HG02938 (cell line): ENCODE data around the gene PHKA2.
"Not testable (repeated sequence)": the region's sequence is repeated elsewhere in the genome, so short reads cannot be mapped to it uniquely, and the experiment has no call there.

ENCODE experiments used
- ATAC-seq: cut with Tn5 transposase; IDR thresholded peaks from one replicate; pipeline ENCODE4 v1.9.1; 2021; ENCODE audit warnings: mild to moderate bottlenecking, moderate library complexity; ENCODE audit not compliant: unreplicated experiment

The PHKA2 gene, protein sequence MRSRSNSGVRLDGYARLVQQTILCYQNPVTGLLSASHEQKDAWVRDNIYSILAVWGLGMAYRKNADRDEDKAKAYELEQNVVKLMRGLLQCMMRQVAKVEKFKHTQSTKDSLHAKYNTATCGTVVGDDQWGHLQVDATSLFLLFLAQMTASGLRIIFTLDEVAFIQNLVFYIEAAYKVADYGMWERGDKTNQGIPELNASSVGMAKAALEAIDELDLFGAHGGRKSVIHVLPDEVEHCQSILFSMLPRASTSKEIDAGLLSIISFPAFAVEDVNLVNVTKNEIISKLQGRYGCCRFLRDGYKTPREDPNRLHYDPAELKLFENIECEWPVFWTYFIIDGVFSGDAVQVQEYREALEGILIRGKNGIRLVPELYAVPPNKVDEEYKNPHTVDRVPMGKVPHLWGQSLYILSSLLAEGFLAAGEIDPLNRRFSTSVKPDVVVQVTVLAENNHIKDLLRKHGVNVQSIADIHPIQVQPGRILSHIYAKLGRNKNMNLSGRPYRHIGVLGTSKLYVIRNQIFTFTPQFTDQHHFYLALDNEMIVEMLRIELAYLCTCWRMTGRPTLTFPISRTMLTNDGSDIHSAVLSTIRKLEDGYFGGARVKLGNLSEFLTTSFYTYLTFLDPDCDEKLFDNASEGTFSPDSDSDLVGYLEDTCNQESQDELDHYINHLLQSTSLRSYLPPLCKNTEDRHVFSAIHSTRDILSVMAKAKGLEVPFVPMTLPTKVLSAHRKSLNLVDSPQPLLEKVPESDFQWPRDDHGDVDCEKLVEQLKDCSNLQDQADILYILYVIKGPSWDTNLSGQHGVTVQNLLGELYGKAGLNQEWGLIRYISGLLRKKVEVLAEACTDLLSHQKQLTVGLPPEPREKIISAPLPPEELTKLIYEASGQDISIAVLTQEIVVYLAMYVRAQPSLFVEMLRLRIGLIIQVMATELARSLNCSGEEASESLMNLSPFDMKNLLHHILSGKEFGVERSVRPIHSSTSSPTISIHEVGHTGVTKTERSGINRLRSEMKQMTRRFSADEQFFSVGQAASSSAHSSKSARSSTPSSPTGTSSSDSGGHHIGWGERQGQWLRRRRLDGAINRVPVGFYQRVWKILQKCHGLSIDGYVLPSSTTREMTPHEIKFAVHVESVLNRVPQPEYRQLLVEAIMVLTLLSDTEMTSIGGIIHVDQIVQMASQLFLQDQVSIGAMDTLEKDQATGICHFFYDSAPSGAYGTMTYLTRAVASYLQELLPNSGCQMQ

DNA sequence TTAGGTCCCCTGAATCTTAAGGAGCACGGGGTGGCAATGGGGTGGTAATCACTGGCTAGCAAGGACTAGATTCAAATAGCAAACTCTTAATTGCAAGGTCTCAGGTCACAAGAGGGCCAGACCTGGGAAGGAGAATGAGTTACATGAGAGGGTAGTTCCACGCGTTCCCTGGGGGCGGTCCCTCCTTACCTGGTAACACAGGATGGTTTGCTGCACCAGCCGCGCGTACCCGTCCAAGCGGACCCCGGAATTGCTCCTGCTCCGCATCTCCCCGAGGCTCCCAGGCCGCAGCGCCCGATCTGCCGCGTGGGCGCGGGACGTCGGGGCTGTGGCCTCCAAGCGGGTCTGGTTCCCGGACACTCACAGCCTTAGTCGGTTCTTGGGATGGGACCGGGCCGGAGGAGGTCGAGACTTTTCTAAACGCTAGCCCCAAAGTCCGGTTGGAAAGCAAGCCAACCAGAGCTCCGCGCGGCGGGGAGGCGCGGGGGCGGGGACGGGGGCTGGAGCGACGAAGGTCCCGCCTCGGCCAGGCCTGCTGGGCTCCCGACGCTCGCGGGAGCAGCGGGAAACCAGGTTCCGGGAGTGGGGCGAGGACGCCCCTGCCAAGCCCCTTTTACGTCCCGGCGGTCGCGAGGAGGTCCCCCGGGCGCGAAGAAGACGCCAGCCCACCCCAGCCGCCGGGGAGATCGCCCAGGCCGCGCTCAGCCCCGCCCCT, at the start of gene PHKA2:
TSS of gene PHKA2 (minus strand) at position 449 of the 715 bp plus-strand sequence. CDS start at position 267, 182 bp downstream.
- ATAC-seq, result peak; percentile 39

GRCh38 chrX:19030805-19031204, 46.9 kb upstream of the PHKA2 start:
- no peak for ATAC-seq

DNA sequence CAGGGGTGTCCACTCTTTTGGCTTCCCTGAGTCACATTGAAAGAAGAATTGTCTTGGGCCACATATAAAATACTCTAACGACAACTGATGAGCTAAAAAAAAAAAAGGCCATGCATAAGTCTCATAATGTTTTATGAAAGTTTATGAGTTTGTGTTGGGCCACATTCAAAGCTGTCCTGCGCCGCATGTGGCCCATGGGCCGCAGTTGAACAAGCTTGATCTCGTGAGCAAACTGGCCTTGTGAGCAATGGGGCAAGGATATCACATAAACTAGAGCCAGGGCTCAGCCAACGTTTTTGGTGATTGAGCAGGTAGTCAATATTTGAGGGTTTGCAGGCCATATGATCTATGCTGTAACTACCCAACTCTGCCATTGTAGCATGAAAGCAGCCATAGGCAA, 44.6 kb upstream of the PHKA2 start:
- ATAC-seq, result no peak

DNA sequence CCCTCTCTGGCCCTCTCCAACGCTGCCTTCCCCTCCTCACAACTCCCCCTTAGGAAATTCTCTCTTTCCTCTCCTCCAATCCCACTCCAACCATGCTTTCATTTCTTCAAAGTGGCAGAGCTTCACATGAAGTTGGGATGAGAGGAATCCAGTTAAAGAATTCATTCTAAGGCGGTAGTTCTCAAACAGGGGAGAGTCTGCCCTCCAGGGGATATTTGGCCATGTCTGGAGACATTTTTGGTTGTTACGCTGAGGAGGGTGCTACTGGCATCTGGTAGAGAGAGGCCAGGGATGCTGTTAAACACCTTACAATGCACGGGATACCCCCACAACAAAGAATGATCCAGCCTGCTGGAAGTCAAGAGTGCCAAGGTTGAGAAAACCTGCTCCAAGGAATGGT, 40.5 kb upstream of the PHKA2 start:
- no peak for ATAC-seq

DNA sequence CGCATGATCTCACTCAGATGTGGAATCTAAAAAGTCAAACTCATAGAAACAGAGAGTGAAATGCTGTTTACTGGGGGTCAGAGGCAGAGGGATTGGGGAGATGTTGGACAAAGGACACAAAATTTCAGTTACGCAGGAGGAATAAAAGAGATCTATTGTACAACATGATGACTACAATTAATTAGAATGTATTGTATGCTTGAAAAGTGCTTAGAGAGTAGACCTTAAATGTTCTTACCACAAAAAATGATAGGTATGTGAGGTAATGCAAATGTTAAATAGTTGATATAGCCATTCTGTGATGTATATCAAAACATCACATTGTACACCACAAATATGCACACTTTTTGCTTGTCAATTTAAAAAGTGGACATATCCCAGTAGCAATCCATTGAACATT, 36.1 kb upstream of the PHKA2 start:
- no peak for ATAC-seq

DNA sequence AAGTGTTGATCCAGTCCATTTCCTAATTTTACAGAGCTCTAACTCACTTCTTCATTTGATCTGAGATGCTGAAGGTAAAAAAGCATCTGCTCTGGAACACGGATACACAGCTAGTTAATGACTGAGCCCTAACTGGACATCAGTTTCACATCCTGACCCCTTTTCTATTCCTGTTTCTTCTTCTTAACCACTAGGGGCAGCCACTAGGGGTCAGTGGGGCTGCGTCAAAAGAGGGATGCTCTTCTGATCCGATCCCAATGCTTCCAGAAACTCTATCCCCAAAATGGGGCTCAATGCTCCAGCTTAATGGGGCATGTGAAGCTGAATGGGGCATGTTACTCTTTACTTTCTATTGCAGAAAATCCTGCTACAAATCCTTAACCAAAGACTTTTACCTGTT, 33.4 kb upstream of the PHKA2 start:
- ATAC-seq, result no peak

DNA sequence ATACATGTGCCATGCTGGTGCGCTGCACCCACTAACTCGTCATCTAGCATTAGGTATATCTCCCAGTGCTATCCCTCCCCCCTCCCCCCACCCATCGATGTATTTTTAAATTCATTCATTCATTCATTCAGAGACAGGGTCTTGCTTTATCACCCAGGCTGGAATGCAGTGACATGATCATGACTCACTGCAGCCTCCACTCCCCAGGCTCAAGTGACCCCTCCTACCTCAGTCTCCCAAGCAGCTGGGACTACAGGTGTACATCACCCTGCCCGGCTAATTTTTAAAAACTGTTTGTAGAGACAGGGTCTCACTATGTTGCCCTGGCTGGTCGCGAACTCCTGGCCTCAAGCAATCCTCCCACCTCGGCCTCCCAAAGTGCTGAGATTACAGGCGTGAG, 32.7 kb upstream of the PHKA2 start:
- ATAC-seq, result not testable (repeated sequence)

GRCh38 chrX:19007868-19008267, 24.0 kb upstream of the PHKA2 start:
- no peak for ATAC-seq

- ATAC-seq, result no peak
Measured at GRCh38 chrX:19007011-19007410, 23.1 kb upstream of the PHKA2 start.

- no peak for ATAC-seq
Measured at GRCh38 chrX:19005909-19006308, 22.0 kb upstream of the PHKA2 start.

- ATAC-seq, result no peak
Measured at GRCh38 chrX:19003756-19004155, 19.8 kb upstream of the PHKA2 start.

DNA sequence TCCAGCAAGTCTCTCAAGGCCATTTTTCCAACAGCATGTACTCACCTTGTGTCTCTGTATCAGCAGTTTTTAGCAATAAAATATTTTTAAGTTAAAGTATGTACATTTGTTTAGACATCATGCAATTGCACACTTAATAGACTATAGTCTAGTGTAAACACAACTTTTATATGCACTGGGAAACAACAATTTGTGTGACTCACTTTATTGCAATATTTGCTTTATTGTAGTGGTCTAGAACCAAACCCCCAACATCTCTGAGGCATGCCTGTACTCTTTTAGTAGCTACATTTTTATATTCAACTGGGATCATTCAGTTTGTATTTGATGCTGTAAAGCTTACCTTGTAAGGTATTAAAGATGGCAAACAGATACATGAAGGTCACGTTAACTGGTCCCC, 14.7 kb upstream of the PHKA2 start:
- ATAC-seq, result no peak

DNA sequence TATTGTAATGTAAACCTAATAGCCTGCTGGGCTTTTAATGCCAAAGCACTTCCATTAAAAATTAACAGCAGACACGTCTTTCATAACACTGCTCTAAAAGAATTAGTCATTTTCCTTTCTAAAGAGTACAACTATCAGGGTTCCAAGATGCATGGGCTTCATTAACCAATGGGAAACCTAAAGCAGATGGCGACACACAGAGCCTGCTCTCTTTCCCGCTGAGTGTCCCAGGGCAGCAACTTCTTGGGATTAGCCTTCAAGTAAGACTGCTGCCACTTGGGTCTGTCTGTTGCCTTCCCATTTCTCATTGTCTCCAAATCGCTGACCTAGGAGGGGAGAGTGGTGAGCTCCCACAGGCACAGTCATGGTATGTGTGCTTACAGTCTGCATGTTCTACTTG, 14.0 kb upstream of the PHKA2 start:
- ATAC-seq, result no peak

- no peak for ATAC-seq
Measured at GRCh38 chrX:18996536-18996935, 12.6 kb upstream of the PHKA2 start.

- no peak for ATAC-seq
Measured at GRCh38 chrX:18995221-18995620, 11.3 kb upstream of the PHKA2 start.

DNA sequence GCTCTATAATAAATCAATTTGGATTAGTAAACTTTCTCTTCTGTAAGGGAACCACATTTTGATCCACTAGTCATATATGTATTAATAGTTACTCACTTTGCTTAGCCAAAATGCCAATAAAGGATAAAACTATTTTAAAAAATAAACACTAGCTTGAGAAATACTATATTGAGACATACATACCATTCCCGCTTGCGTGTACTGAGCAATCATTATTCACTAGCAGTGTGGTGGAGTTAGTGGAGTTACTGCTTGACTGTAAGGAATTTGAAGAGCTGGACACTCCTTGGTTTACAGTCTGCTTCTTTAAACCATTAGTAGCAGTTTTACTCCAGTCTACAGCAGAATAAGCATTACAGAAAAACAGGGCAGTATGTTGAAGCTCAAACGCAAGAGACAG, 10.8 kb upstream of the PHKA2 start:
- no peak for ATAC-seq

DNA sequence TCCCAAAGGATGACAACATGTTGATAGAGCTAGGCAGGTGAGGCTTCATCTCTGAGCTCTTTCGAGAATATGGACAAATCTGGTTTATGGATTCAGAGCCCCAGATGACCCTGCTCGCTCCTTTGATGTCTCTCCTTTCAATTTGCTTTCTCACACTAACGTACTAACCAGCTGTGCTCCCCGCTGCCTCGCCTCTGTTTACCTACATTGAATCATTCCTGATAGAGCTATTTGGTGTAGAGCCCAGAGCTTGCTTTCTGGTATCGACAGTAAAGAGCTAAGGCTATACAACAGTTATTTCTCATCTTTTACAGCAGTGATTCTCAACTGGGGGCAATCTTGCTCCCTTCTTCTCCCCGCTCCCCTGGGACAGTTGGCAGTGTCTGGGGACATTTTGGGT, 8.9 kb upstream of the PHKA2 start:
- no peak for ATAC-seq

- ATAC-seq, result peak; percentile 7
Measured at GRCh38 chrX:18985186-18985435, 1.2 kb upstream of the PHKA2 start.

- ATAC-seq, result peak; percentile 83
Measured at GRCh38 chrX:18984381-18985185, 669 bp upstream of the PHKA2 start.

DNA sequence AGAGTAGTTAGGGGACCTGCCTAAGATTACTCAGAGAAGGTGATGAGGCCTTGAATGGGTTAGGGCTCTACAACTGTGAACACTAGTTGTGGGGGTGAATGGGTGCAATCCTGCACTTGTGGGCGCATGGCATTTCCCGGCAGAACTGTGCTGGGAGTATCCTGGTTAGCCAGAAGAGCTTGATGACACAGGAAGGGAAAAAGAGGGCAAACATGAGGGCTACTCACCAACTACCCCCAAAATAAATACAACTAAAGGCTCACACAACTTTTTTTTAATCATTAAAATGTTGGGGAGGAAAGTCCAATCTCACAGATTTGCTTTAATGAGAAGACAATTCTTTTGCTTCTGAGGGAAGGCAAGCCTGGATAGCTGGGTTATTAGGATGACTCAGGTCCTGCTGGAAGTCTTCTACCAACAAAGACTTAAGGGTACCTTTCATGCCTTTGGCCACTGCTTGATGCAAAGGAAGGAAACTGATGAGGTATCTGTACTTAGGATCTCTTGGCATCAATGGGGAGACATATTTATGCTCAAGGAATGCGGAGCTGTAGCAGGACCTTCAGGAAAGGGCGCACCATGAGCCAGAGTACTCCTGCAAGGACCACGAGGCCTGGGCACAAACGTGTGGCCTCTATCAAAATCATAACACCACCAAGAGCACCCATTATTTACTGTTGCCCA, 2.6 kb downstream of the PHKA2 start:
- ATAC-seq, result no peak
